Transverse colon (tissue), 4 donors: ENCODE measurements around the gene SNX25.

Source experiments
- EP300 ChIP-seq: sonication (generic); formaldehyde crosslinking; IDR thresholded peaks from one replicate; pipeline ENCODE4 v1.6.1; 2017; ENCODE audit warnings: antibody characterized with exemption, low read depth
- POLR2A ChIP-seq: fragments of 450-650 bp; IDR thresholded peaks from one replicate; pipeline ENCODE4 v1.6.1; 2016; ENCODE audit warnings: antibody characterized with exemption, mild to moderate bottlenecking, moderate library complexity
- POLR2AphosphoS5 ChIP-seq, 3 donors: sonication (generic); formaldehyde crosslinking; IDR thresholded peaks; one replicate each; pipeline ENCODE4 v1.6.1; 2016; ENCODE audit warnings: antibody characterized with exemption in 3 of 3
- TF ChIP-seq, protein P1 (sequence below), 5 experiments: fragments of 200-600 bp in 3 of 5; fragments of 450-650 bp in 2 of 5; sonication (generic) in 3 of 5; IDR thresholded peaks; 1 replicate in 2 of 5; 2 replicates in 3 of 5; pipeline ENCODE4 v1.5.1; 2016 to 2017; ENCODE audit warnings: antibody characterized with exemption in 5 of 5, inconsistent platforms in 3 of 5, mild to moderate bottlenecking in 2 of 5, moderate library complexity in 1 of 5

DNA sequence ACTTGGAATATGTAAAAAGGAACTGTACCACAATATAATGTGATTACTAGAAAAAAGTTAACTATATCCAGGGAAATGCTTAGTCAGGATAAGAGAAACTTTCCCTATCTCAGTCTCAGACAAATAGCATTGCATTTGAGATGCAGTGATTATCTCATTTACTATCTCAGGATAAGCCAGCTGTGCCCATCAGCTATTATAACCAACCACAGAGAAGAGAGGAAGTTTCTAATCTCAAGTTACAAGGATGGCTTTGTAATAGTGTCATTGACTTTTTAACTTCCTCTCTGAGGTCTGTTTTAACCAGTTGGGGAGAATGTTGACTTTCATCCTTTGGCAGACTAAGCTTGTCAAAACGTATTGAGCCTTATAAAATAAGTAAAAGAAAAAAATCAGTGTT, 56.5 kb downstream of the SNX25 start:
- TF ChIP-seq POLR2A (no peak), POLR2AphosphoS5 (IDR thresholded peaks at IDR 0.05) (no peak), EP300 (no peak)
- TF ChIP-seq, protein P1, sequence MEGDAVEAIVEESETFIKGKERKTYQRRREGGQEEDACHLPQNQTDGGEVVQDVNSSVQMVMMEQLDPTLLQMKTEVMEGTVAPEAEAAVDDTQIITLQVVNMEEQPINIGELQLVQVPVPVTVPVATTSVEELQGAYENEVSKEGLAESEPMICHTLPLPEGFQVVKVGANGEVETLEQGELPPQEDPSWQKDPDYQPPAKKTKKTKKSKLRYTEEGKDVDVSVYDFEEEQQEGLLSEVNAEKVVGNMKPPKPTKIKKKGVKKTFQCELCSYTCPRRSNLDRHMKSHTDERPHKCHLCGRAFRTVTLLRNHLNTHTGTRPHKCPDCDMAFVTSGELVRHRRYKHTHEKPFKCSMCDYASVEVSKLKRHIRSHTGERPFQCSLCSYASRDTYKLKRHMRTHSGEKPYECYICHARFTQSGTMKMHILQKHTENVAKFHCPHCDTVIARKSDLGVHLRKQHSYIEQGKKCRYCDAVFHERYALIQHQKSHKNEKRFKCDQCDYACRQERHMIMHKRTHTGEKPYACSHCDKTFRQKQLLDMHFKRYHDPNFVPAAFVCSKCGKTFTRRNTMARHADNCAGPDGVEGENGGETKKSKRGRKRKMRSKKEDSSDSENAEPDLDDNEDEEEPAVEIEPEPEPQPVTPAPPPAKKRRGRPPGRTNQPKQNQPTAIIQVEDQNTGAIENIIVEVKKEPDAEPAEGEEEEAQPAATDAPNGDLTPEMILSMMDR (IDR thresholded peaks at IDR 0.05), result no peak
